Measurements from ENCODE around the gene NOSTRIN.

DNA sequence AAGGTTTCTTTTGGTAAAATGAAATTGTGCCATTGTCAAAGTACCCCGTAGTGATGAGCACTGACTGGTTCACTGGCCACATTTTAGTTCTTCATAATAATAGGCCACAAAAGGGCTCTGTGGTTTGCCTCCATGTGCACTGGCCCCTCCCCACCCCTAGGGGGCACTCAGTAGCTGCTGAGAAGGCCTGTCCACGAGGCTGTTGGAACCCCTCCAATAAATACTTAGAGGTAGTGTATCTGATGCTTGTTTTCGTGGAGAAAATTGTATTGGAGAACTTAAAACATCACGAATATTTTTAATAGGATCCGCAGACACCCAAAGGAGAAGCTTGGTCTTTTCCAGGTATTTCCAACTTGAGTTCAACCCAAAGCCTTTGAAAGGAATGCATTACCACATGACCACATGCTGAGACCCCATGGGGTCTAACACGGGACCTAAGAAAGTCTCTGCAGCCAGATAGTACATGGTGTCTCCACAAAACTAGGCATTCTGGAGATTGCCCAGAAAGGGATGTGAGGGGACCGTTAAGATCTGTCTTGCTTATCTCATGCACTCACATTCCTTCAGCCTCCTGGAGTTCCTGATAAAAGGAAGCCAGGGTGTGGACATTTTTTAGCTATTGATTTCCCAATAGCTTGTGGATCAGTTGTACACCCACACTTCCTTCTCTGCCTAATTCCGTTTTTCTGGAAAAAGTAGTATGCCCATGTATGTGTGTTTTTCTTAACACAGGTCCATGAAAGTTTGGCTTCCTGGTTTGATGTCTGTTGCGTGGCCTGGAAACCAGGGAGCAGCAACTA lies 28.5 kb upstream of the NOSTRIN start:
- TF ChIP-seq GATA2 (IDR thresholded peaks at IDR 0.05; ENCODE audit: low read depth, low read length), result no peak
- no peak for TF ChIP-seq GATA3 (IDR thresholded peaks at IDR 0.05; ENCODE audit: low read depth, low read length)

Measured in SH-SY5Y (cell line).